Measurements from ENCODE around the gene MAL.

DNA sequence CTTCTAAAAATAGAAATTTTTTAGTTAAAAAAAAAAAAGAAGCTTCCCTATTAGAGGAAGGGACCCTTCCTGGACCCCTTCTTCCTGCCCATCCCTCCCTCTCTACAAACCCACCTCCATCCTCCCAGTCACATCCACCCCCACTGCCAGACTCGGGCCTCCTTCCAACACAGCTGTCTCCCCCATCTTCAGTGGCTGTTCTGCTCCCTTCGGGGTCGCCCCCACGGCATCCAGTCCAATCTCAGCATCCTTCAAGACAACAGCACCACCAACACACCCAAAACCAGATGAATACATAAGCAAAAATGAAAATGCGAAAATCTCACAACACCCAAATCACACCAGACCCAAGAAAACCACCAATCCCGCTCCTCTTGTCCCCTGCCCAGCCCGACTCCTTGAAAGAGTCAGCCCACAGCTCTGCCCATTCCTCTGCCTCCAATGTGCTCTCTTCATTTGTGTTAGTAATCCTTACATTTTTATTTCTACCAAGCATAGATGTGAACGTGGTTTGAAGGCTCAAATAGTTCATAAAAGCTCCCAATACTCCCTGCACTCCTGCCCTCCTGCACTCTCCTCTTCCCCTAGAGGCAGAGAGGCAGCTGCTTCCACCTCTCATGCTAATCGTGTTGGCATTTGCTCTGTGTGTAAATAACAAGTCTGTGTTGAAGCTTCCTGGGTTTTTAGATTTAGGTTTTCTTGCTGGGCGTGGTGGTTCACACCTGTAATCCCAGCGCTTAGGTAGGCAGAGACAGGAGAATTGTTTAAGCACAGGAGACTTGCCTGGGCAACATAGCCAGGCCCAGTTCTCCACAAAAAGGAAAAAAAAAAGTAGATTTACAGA lies 37.0 kb downstream of the MAL start:
- TF ChIP-seq, protein P1, sequence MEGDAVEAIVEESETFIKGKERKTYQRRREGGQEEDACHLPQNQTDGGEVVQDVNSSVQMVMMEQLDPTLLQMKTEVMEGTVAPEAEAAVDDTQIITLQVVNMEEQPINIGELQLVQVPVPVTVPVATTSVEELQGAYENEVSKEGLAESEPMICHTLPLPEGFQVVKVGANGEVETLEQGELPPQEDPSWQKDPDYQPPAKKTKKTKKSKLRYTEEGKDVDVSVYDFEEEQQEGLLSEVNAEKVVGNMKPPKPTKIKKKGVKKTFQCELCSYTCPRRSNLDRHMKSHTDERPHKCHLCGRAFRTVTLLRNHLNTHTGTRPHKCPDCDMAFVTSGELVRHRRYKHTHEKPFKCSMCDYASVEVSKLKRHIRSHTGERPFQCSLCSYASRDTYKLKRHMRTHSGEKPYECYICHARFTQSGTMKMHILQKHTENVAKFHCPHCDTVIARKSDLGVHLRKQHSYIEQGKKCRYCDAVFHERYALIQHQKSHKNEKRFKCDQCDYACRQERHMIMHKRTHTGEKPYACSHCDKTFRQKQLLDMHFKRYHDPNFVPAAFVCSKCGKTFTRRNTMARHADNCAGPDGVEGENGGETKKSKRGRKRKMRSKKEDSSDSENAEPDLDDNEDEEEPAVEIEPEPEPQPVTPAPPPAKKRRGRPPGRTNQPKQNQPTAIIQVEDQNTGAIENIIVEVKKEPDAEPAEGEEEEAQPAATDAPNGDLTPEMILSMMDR (IDR thresholded peaks at IDR 0.05; ENCODE audit: insufficient read depth, low read depth, low read length), result no peak
- no peak for TF ChIP-seq EZH2 (IDR thresholded peaks at IDR 0.05; ENCODE audit: insufficient read depth, low read length)
